Ishikawa (cell line): ENCODE measurements around the gene DDX31.

Experiments
- CEBPB ChIP-seq: IDR thresholded peaks from 2 replicates; pipeline ENCODE4 v1.6.1; 2012
- CREB1 ChIP-seq: IDR thresholded peaks from 2 replicates; pipeline ENCODE4 v1.6.1; 2012; ENCODE audit warnings: low read depth
- EGR1 ChIP-seq: IDR thresholded peaks from 2 replicates; pipeline ENCODE4 v1.6.1; 2012
- EP300 ChIP-seq: IDR thresholded peaks from 2 replicates; pipeline ENCODE4 v1.6.1; 2012; ENCODE audit warnings: borderline replicate concordance
- FOXM1 ChIP-seq: IDR thresholded peaks from 2 replicates; pipeline ENCODE4 v1.6.1; 2012; ENCODE audit warnings: low read depth, borderline replicate concordance
- MAX ChIP-seq: IDR thresholded peaks from 2 replicates; pipeline ENCODE4 v1.6.1; 2012
- NFIC ChIP-seq: IDR thresholded peaks from 2 replicates; pipeline ENCODE4 v1.6.1; 2012
- RAD21 ChIP-seq: IDR thresholded peaks from 2 replicates; pipeline ENCODE4 v1.6.1; 2012; ENCODE audit warnings: low read depth
- REST ChIP-seq: IDR thresholded peaks from 2 replicates; pipeline ENCODE4 v1.6.1; 2012; ENCODE audit warnings: low read depth, mild to moderate bottlenecking
- TAF1 ChIP-seq: IDR thresholded peaks from 2 replicates; pipeline ENCODE4 v1.6.1; 2012; ENCODE audit warnings: low read depth, mild to moderate bottlenecking
- TCF12 ChIP-seq: IDR thresholded peaks from 2 replicates; pipeline ENCODE4 v1.6.1; 2012; ENCODE audit warnings: low read depth
- TEAD4 ChIP-seq: IDR thresholded peaks from 2 replicates; pipeline ENCODE4 v1.6.1; 2012
- USF1 ChIP-seq: IDR thresholded peaks from 2 replicates; pipeline ENCODE4 v1.6.1; 2012
- YY1 ChIP-seq: IDR thresholded peaks from 2 replicates; pipeline ENCODE4 v1.6.1; 2012; ENCODE audit warnings: low read depth
- ZBTB7A ChIP-seq: IDR thresholded peaks from 2 replicates; pipeline ENCODE4 v1.6.1; 2012; ENCODE audit warnings: low read depth

DDX31 gene

GRCh38 chr9:132645711-132646110 lies 24.1 kb downstream of the DDX31 start:
- no peak for TF ChIP-seq EGR1
- no peak for TF ChIP-seq EP300
- TF ChIP-seq TEAD4 = no peak
- TF ChIP-seq FOXM1 = no peak
- TF ChIP-seq YY1 = no peak
- no peak for TF ChIP-seq MAX
- no peak for TF ChIP-seq RAD21
- TF ChIP-seq ZBTB7A = no peak
- no peak for TF ChIP-seq CREB1
- no peak for TF ChIP-seq NFIC
- no peak for TF ChIP-seq TCF12
- no peak for TF ChIP-seq TAF1
- TF ChIP-seq USF1 = no peak
- no peak for TF ChIP-seq REST
- TF ChIP-seq CEBPB = no peak

- TF ChIP-seq MAX = no peak
- TF ChIP-seq NFIC = no peak
- no peak for TF ChIP-seq FOXM1
- TF ChIP-seq CEBPB = no peak
- TF ChIP-seq TCF12 = no peak
- TF ChIP-seq CREB1 = no peak
Measured at GRCh38 chr9:132645306-132645705, 24.5 kb downstream of the DDX31 start.

- TF ChIP-seq REST (no peak), TAF1 (no peak), ZBTB7A (no peak), CEBPB (no peak), EGR1 (no peak), USF1 (no peak)
Measured at GRCh38 chr9:132644251-132644650, 25.5 kb downstream of the DDX31 start.

- no peak for TF ChIP-seq TCF12
- no peak for TF ChIP-seq EGR1
- no peak for TF ChIP-seq CREB1
- no peak for TF ChIP-seq REST
- no peak for TF ChIP-seq FOXM1
- no peak for TF ChIP-seq USF1
- no peak for TF ChIP-seq CEBPB
- no peak for TF ChIP-seq MAX
- no peak for TF ChIP-seq RAD21
- TF ChIP-seq TAF1 = no peak
- no peak for TF ChIP-seq NFIC
- no peak for TF ChIP-seq YY1
- TF ChIP-seq EP300 = no peak
- no peak for TF ChIP-seq TEAD4
- no peak for TF ChIP-seq ZBTB7A
Measured at GRCh38 chr9:132641216-132641615, 28.6 kb downstream of the DDX31 start.
